Glutamatergic neuron (in vitro differentiated cells): ENCODE measurements around the gene PCGF1. TPM values are rescaled to one million over a fixed set of nuclear protein-coding genes. Genes with fewer than 3 reads are reported as not detected.
"Not testable (repeated sequence)": the region's sequence is repeated elsewhere in the genome, so short reads cannot be mapped to it uniquely, and the experiment has no call there.

ENCODE experiments used
- DNase-seq: peaks from one replicate; pipeline ENCODE4 v3.0.0; 2022
- H3K27ac Mint-ChIP-seq: one replicate; pipeline ENCODE4 v1.8.0; 2020; ENCODE audit warnings: mild to moderate bottlenecking, mixed read lengths, inconsistent platforms; ENCODE audit not compliant: unreplicated experiment
- H3K27me3 Mint-ChIP-seq: one replicate; pipeline ENCODE4 v1.8.0; 2020; ENCODE audit warnings: mild to moderate bottlenecking, moderate library complexity, mixed read lengths, inconsistent platforms; ENCODE audit not compliant: unreplicated experiment
- H3K36me3 Mint-ChIP-seq: one replicate; pipeline ENCODE4 v1.8.0; 2020; ENCODE audit warnings: mild to moderate bottlenecking, mixed read lengths, inconsistent platforms; ENCODE audit not compliant: unreplicated experiment
- H3K4me1 Mint-ChIP-seq: one replicate; pipeline ENCODE4 v1.8.0; 2020; ENCODE audit warnings: mild to moderate bottlenecking, low read depth, mixed read lengths, inconsistent platforms; ENCODE audit not compliant: unreplicated experiment
- H3K4me3 Mint-ChIP-seq: one replicate; pipeline ENCODE4 v1.8.0; 2020; ENCODE audit warnings: mild to moderate bottlenecking, mixed read lengths, inconsistent platforms; ENCODE audit not compliant: unreplicated experiment
- H3K9me3 Mint-ChIP-seq: one replicate; pipeline ENCODE4 v1.8.0; 2020; ENCODE audit warnings: mild to moderate bottlenecking, moderate library complexity, mixed read lengths, inconsistent platforms; ENCODE audit not compliant: unreplicated experiment
- total RNA-seq: library from RNA; stranded (reverse); fragmentation: NEBNext Ultra II Directional; extraction: Animal tissue kit (Norgen Biotek cat#: 25700); gene quantifications from one replicate; pipeline ENCODE4 v1.2.1, GENCODE V29; 2021; ENCODE audit not compliant: unreplicated experiment
- TF ChIP-seq, protein P1 (sequence below): fragments of 200-600 bp; sonication (generic); IDR thresholded peaks from one replicate; pipeline ENCODE4 v1.5.0; 2021; ENCODE audit not compliant: partially characterized antibody, unreplicated experiment

The PCGF1 gene
- total RNA-seq, 1 donor from 2014 or later = 32.3 TPM

DNA sequence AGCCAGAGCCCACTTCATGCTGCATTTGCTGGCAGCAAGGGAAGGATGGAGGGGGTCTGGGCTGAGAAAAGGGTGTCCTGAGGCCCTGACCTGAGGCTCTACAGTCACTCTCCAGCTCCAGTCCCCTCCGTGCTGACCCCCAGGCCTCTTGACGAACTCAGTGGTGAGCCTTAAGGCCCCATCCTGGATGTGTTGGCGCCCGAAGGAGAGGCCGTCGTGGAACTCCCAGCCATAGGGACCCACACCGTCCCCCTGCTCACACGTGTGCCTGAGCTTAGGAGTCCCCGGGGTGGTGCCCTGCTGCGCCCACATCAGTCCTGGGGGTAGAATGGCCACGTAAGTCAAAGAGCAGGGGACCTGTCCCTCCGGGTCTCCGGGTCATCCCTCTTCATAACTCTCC lies 43.1 kb downstream of the PCGF1 start:
- Mint-ChIP-seq H3K4me1 (peaks cover 6% of the 10 kb centered on the region), H3K27ac (peak overlapping the region; percentile 33), H3K9me3 (peaks cover 5% of the 10 kb centered on the region), H3K4me3 (peak overlapping the region; percentile 86), H3K27me3 (peaks cover 10% of the 10 kb centered on the region), H3K36me3 (no peaks in the 10 kb centered on the region)
- DNase-seq = no peak
- TF ChIP-seq, protein P1, sequence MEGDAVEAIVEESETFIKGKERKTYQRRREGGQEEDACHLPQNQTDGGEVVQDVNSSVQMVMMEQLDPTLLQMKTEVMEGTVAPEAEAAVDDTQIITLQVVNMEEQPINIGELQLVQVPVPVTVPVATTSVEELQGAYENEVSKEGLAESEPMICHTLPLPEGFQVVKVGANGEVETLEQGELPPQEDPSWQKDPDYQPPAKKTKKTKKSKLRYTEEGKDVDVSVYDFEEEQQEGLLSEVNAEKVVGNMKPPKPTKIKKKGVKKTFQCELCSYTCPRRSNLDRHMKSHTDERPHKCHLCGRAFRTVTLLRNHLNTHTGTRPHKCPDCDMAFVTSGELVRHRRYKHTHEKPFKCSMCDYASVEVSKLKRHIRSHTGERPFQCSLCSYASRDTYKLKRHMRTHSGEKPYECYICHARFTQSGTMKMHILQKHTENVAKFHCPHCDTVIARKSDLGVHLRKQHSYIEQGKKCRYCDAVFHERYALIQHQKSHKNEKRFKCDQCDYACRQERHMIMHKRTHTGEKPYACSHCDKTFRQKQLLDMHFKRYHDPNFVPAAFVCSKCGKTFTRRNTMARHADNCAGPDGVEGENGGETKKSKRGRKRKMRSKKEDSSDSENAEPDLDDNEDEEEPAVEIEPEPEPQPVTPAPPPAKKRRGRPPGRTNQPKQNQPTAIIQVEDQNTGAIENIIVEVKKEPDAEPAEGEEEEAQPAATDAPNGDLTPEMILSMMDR = no peak

DNA sequence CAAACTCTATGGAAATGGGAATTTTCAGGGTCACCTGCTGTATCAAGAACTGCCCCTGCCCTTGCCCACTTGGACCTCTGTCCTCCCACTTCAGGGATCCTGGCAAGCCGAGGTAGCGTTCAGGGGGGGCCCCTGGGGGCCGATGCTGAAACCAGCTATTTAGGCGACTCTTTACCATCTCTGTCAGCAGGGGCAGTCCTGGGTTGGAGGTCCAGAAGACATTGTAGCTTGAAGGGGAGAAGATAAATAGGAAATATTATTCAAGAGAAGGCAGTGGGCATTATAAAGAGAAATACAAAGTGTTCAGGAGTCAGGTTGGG lies 44.7 kb downstream of the PCGF1 start:
- TF ChIP-seq, protein P1 = no peak
- Mint-ChIP-seq H3K27me3 (peaks cover 20% of the 10 kb centered on the region), H3K9me3 (peaks cover 10% of the 10 kb centered on the region), H3K4me1 (peaks cover 8% of the 10 kb centered on the region), H3K27ac (no peak overlapping the region), H3K36me3 (no peaks in the 10 kb centered on the region), H3K4me3 (no peak overlapping the region)
- no peak for DNase-seq

DNA sequence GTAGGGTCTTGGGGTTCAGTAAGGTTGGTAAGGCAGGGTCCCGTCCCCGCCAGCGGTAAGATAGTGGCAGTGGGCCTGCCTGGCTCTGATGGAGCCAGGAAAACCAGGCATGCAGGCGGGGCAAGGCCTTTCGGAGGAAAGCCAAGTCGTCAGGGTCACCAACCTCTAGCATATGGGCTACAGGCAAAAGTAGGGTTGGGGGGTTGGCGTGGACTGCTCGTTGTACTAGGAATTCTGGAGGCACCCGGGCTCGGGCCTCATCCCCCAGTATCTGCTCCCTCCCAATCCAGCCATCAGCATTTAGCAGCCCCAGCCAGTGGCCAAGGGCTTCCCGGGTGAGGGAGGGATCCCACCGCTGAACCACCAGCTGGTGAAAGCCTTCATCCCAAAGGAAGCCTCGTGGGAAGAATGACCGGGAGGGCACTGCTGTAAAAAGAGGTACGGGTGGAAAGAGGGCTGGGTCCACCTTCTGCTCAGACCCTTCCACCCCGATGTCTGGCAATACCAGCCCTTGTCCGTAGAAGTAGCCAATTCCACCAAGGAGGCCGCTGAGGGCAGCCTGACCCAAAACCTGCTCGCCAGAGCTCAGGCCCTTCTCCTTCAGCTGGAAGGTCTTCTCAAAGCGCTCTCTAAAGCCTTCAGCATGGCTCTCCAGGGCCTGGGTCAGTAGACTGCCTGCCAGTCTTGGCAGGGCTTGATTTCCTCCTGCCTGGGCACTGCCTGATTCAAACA lies 45.3 kb downstream of the PCGF1 start:
- Mint-ChIP-seq H3K27me3 (peaks cover 20% of the 10 kb centered on the region), H3K4me1 (peaks cover 8% of the 10 kb centered on the region), H3K9me3 (peaks cover 10% of the 10 kb centered on the region), H3K36me3 (no peaks in the 10 kb centered on the region), H3K4me3 (no peak overlapping the region), H3K27ac (no peak overlapping the region)
- no peak for DNase-seq
- TF ChIP-seq, protein P1 = no peak

DNA sequence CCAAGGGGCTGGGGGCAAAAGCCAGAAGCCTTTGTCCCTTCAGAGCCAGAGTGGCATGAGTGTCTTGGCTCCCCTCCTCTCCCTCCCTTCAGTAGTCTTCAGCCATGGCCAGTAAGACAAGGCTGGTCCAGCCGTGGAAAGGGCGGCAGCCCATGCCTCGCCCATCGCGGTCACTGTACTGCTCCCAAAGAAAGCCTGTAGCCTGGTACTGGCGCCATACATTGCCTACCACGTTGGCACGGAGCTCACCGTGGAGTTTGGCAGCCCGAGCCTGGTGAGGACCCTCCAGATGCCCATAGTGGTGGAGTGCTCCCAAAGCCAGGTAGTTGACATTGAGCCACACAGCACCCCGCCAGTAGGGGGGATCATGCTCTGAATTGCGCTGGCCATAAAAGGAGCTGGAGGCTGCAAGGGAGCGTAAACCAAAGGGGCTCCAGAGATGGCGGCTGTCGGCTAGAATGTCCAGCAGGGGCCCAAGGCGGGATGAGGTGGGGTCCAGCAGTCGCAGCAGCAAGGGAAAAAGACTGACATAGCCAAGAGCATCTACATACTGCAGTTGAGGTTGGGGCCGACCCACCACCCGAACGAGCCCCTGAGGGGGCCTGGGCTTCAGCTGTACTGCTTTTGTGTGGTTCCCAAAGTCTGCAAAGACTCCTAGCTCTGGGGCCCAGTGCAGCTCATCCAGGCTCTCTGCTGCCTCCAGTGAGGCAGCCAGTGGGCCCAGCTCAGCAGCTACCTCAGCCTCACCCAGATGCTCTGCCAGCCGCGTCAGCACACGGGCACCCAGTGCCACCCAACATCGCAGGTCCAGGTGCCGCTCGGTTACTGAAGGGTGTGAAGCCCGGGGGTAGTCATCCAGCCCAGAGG lies 46.1 kb downstream of the PCGF1 start:
- Mint-ChIP-seq H3K27me3 (peaks cover 22% of the 10 kb centered on the region), H3K4me3 (no peak overlapping the region), H3K27ac (no peak overlapping the region), H3K36me3 (no peaks in the 10 kb centered on the region), H3K9me3 (peaks cover 14% of the 10 kb centered on the region), H3K4me1 (peaks cover 8% of the 10 kb centered on the region)
- TF ChIP-seq, protein P1 = peak; percentile 30
- DNase-seq = peak; percentile 43

DNA sequence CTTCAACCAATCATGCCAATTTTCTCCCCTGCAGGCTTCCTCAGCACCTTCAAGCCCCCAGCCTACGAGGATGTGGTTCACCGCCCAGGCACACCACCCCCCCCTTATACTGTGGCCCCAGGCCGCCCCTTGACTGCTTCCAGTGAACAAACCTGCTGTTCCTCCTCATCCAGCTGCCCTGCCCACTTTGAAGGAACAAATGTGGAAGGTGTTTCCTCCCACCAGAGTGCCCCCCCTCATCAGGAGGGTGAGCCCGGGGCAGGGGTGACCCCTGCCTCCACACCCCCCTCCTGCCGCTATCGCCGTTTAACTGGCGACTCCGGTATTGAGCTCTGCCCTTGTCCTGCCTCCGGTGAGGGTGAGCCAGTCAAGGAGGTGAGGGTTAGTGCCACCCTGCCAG lies 47.3 kb downstream of the PCGF1 start:
- not testable (repeated sequence) for H3K27ac Mint-ChIP-seq, H3K36me3 Mint-ChIP-seq, DNase-seq
- peaks cover 23% of the 10 kb centered on the region for H3K27me3 Mint-ChIP-seq
- H3K4me1 Mint-ChIP-seq = peaks cover 16% of the 10 kb centered on the region
- peak overlapping the region; percentile 99 for H3K4me3 Mint-ChIP-seq
- H3K9me3 Mint-ChIP-seq = peaks cover 18% of the 10 kb centered on the region

DNA sequence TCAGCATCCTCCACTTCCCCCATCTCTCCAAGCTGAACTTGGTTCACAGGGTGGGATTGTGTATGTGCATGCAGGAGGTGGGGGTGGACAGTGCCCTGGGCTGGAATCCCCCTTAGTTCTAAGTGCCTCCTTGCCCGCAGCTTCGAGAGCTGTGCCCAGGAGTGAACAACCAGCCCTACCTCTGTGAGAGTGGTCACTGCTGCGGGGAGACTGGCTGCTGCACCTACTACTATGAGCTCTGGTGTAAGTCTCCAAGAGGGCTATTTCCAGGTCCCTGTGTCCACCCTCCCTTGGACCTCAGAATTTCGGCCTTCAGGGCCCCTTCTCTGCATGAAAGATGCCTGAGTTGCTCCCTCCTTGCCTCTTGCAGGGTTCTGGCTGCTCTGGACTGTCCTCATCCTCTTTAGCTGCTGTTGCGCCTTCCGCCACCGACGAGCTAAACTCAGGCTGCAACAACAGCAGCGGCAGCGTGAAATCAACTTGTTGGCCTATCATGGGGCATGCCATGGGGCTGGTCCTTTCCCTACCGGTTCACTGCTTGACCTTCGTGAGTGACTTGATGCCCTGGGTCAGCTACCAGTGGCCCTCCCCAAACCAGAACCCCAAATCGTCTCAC lies 47.9 kb downstream of the PCGF1 start:
- H3K27ac Mint-ChIP-seq = peak overlapping the region; percentile 97
- peaks cover 25% of the 10 kb centered on the region for H3K27me3 Mint-ChIP-seq
- DNase-seq, H3K36me3 Mint-ChIP-seq: not testable (repeated sequence)
- peak overlapping the region; percentile 99 for H3K4me3 Mint-ChIP-seq
- peaks cover 18% of the 10 kb centered on the region for H3K9me3 Mint-ChIP-seq
- H3K4me1 Mint-ChIP-seq = peaks cover 20% of the 10 kb centered on the region
